ENCODE data around the gene SULT1C4. TPM values are rescaled to one million over a fixed set of nuclear protein-coding genes. Genes with fewer than 3 reads are reported as not detected.
"Not testable (repeated sequence)": the region's sequence is repeated elsewhere in the genome, so short reads cannot be mapped to it uniquely, and the experiment has no call there.

The SULT1C4 gene
- total and polyA plus RNA-seq, 7 donors: 0.52 to 4.2 (median 0.97) TPM

DNA sequence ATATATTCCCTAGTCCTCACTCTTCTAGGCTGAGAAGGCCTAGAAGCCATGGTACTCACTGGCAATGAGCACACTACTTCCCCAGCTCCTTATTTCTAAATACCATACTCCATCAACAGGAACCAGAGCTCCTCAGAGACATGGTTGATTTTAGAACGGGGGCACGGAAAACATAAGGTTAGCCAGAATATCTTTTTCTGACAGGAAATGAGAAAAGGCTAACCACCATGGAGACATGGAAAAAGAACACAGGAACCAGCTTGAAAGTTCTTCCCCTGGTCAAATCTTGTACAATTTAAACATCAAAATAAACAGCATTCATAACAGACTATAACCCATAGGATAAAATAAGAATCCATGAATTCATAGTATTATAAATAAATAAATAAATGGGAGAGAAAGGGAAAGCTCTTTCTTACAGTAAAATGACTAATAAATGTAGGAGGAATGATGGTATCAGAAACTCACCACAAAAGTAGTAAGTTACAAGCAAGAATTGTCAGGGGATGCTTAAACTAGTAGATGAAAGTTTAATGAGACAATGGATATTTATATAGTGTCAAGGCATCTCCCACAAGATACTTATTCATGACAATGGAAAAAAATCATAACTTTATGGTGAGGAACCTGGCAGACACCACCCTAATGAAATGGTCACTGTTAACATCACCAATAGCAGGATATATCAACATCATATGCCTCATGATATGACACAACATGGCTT, 50.7 kb downstream of the SULT1C4 start:
- no peaks in the 10 kb centered on the region for H3K9me3 ChIP-seq
- no peak overlapping the region for H3K4me3 ChIP-seq
- TF ChIP-seq, protein P1, sequence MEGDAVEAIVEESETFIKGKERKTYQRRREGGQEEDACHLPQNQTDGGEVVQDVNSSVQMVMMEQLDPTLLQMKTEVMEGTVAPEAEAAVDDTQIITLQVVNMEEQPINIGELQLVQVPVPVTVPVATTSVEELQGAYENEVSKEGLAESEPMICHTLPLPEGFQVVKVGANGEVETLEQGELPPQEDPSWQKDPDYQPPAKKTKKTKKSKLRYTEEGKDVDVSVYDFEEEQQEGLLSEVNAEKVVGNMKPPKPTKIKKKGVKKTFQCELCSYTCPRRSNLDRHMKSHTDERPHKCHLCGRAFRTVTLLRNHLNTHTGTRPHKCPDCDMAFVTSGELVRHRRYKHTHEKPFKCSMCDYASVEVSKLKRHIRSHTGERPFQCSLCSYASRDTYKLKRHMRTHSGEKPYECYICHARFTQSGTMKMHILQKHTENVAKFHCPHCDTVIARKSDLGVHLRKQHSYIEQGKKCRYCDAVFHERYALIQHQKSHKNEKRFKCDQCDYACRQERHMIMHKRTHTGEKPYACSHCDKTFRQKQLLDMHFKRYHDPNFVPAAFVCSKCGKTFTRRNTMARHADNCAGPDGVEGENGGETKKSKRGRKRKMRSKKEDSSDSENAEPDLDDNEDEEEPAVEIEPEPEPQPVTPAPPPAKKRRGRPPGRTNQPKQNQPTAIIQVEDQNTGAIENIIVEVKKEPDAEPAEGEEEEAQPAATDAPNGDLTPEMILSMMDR (IDR thresholded peaks at IDR 0.05): no peak
- WGBS, 3 donors: 54 to 57% (median 56%) methylated on average over 2 of the region's 2 CpGs
- no peaks in the 10 kb centered on the region for H3K27me3 ChIP-seq (ENCODE audit: insufficient read depth in 3 of 3, low read length in 2 of 3)
- no peaks in the 10 kb centered on the region for H3K36me3 ChIP-seq (ENCODE audit: insufficient read depth in 1 of 2, low read depth in 1 of 2)
- no peak overlapping the region for H3K27ac ChIP-seq
- DNase-seq (no peak), ATAC-seq (no peak)
- H3K4me1 ChIP-seq: no peaks in the 10 kb centered on the region
- intact Hi-C loops (cut with DNase I): no loop called here

GRCh38 chr2:108435578-108435977, 57.8 kb downstream of the SULT1C4 start:
- ATAC-seq; H3K27ac ChIP-seq; H3K4me3 ChIP-seq; H3K36me3 ChIP-seq (ENCODE audit: insufficient read depth in 1 of 2, low read depth in 1 of 2); H3K27me3 ChIP-seq (ENCODE audit: insufficient read depth in 3 of 3, low read length in 2 of 3); intact Hi-C loops (cut with DNase I); DNase-seq; H3K4me1 ChIP-seq; H3K9me3 ChIP-seq: not testable (repeated sequence)
- WGBS, 3 donors: 88 to 100% (median 96%) methylated on average over 1 of the region's 1 CpG

DNA sequence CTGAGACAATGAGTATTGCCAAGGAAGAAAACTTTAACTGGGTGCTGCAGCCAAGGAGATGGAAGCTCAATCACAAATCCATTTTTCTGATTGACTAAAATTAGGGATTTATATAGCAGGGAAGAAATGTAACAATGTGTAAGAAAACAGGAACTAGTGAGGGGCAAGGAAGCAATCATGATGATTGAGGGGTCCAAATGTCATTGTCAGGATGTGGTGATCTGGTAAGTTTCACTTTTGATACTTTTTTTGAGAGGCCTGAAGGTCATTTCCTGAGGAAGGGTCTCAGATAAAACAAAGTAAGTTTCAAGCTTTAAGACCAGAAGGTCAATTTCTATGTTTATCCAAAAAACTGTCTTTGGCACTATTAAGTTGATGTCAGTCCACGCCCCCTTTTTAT, 59.2 kb downstream of the SULT1C4 start:
- Histone ChIP-seq H3K27me3 (ENCODE audit: insufficient read depth in 3 of 3, low read length in 2 of 3) (no peaks in the 10 kb centered on the region), H3K27ac (no peak overlapping the region), H3K9me3 (no peaks in the 10 kb centered on the region), H3K4me3 (no peak overlapping the region), H3K4me1 (no peaks in the 10 kb centered on the region), H3K36me3 (ENCODE audit: insufficient read depth in 1 of 2, low read depth in 1 of 2) (no peaks in the 10 kb centered on the region)
- TF ChIP-seq, protein P1 (IDR thresholded peaks at IDR 0.05): no peak
- ATAC-seq (no peak), DNase-seq (no peak)
- intact Hi-C loops (cut with DNase I): no loop called here
- WGBS, 3 donors: 86 to 92% (median 90%) methylated on average over 1 of the region's 1 CpG

Other genes with a start within 250 kb of the SULT1C4 start
- gene SULT1C3, start 138.0 kb upstream of the SULT1C4 start, total RNA-seq: not detected
- not detected for gene SULT1C3, start 138.0 kb upstream of the SULT1C4 start, polyA plus RNA-seq
- gene SULT1C2, start 89.1 kb upstream of the SULT1C4 start, total RNA-seq: under 1 TPM in 2 of 4 donors, not detected in 2; 0.12 to 0.13 TPM
- not detected for gene SULT1C2, start 89.1 kb upstream of the SULT1C4 start, polyA plus RNA-seq
- 10 to 100 TPM; 18.0 to 24.0 (median 21.5) TPM for gene GCC2, start 71.3 kb downstream of the SULT1C4 start, total RNA-seq
- 10 to 100 TPM in 1 of 3 donors, 1 to 10 TPM in 2; 4.8 to 16.4 (median 4.9) TPM for gene GCC2, start 71.3 kb downstream of the SULT1C4 start, polyA plus RNA-seq
- gene LIMS1, start 156.5 kb downstream of the SULT1C4 start, total RNA-seq: 100 to 1,000 TPM in 3 of 4 donors, 10 to 100 TPM in 1; 55.1 to 219 (median 182) TPM
- 100 to 1,000 TPM in 1 of 3 donors, 10 to 100 TPM in 2; 50.5 to 287 (median 63.5) TPM for gene LIMS1, start 156.5 kb downstream of the SULT1C4 start, polyA plus RNA-seq

All from psoas muscle (tissue), 8 donors.